HepG2 (cell line): ENCODE results near the gene ITPK1. TPM values are rescaled to one million over a fixed set of nuclear protein-coding genes. Genes with fewer than 3 reads are reported as not detected.

ENCODE experiments used
- FOXO1 ChIP-seq: sonication (generic); formaldehyde crosslinking; IDR thresholded peaks from 2 replicates; pipeline ENCODE4 v1.4.0; 2020; ENCODE audit warnings: missing genetic modification reagents
- GPN1 ChIP-seq: sonication (generic); formaldehyde crosslinking; IDR thresholded peaks from 2 replicates; pipeline ENCODE4 v1.5.1; 2020; ENCODE audit warnings: missing genetic modification reagents, borderline replicate concordance
- HIC2 ChIP-seq: sonication (generic); formaldehyde crosslinking; IDR thresholded peaks from 2 replicates; pipeline ENCODE4 v1.9.0; 2022; ENCODE audit warnings: low read depth, missing genetic modification reagents
- HNF1B ChIP-seq: sonication (generic); formaldehyde crosslinking; IDR thresholded peaks from 2 replicates; pipeline ENCODE4 v1.5.1; 2020; ENCODE audit warnings: mild to moderate bottlenecking, moderate library complexity, missing genetic modification reagents
- HNRNPL ChIP-seq: fragments of 200-400 bp; formaldehyde crosslinking; IDR thresholded peaks from 2 replicates; pipeline ENCODE4 v1.6.1; 2017; ENCODE audit warnings: mild to moderate bottlenecking, low read depth, low read length
- NBN ChIP-seq: fragments of 450-650 bp; conservative IDR thresholded peaks from 2 replicates; pipeline ENCODE4 v1.6.1; 2017
- ZBTB43 ChIP-seq: sonication (generic); formaldehyde crosslinking; conservative IDR thresholded peaks from 2 replicates; pipeline ENCODE4 v1.4.0; 2020; ENCODE audit warnings: missing genetic modification reagents
- ZNF44 ChIP-seq: sonication (generic); formaldehyde crosslinking; IDR thresholded peaks from 2 replicates; pipeline ENCODE4 v1.5.1; 2020; ENCODE audit warnings: mild to moderate bottlenecking, missing genetic modification reagents
- polyA plus RNA-seq, 8 experiments: library from polyadenylated mRNA; depleted of rRNA in 3 of 8; stranded (reverse) in 7 of 8; unstranded in 1 of 8; fragments of >200 nt; fragmentation: Illumina TruSeq in 4 of 8; extraction: Trizol in 4 of 8; gene quantifications; 2 replicates each; pipeline versions ENCODE4 v1.2.1 to v1.2.3, GENCODE V29; 2011 to 2016; ENCODE audit warnings: low read depth in 4 of 8, missing spikeins in 1 of 8, mixed read lengths in 1 of 8; ENCODE audit not compliant: insufficient read depth in 1 of 8
- total RNA-seq, 5 experiments: library from RNA; depleted of rRNA; stranded (reverse); fragments of >200 nt; fragmentation: Illumina TruSeq; extraction: Trizol; gene quantifications; 2 replicates each; pipeline ENCODE4 v1.2.3, GENCODE V29; 2016; ENCODE audit warnings: low read depth in 1 of 5

Gene ITPK1
- total and polyA plus RNA-seq, 2 of the 13 experiments (the other 11 are each of a cell fraction or from before 2014, with no cell fraction given), result 20.5 to 47.5 TPM

- TF ChIP-seq ZBTB43 (CRISPR knock-in tag), result peak; percentile 46; the same call in 1 of the 2 replicates
- peak; percentile 58; the same call in 1 of the 2 replicates for TF ChIP-seq HIC2 (CRISPR knock-in tag)
- 0 out of 2 replicates have a peak, but pooled peaks have one; percentile 30 for TF ChIP-seq ZNF44
- 0 out of 2 replicates have a peak, but pooled peaks have one; percentile 15 for TF ChIP-seq FOXO1 (CRISPR knock-in tag)
- TF ChIP-seq NBN, result no peak
- TF ChIP-seq HNF1B (CRISPR knock-in tag), result peak; percentile 34; the same call in 1 of the 2 replicates
- 0 out of 2 replicates have a peak, but pooled peaks have one; percentile 49 for TF ChIP-seq HNRNPL
- no peak for TF ChIP-seq GPN1
These were observed 58.7 kb downstream of the ITPK1 start (continued) for GRCh38 chr14:93056840-93057585.
